ENCODE measurements around the gene PKDREJ. TPM values are rescaled to one million over a fixed set of nuclear protein-coding genes. Genes with fewer than 3 reads are reported as not detected.

Gene PKDREJ
- total RNA-seq, 1 donor from 2014 or later, result not detected

- TF ChIP-seq, protein P1, sequence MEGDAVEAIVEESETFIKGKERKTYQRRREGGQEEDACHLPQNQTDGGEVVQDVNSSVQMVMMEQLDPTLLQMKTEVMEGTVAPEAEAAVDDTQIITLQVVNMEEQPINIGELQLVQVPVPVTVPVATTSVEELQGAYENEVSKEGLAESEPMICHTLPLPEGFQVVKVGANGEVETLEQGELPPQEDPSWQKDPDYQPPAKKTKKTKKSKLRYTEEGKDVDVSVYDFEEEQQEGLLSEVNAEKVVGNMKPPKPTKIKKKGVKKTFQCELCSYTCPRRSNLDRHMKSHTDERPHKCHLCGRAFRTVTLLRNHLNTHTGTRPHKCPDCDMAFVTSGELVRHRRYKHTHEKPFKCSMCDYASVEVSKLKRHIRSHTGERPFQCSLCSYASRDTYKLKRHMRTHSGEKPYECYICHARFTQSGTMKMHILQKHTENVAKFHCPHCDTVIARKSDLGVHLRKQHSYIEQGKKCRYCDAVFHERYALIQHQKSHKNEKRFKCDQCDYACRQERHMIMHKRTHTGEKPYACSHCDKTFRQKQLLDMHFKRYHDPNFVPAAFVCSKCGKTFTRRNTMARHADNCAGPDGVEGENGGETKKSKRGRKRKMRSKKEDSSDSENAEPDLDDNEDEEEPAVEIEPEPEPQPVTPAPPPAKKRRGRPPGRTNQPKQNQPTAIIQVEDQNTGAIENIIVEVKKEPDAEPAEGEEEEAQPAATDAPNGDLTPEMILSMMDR (IDR thresholded peaks at IDR 0.05), result no peak
- H3K4me3 ChIP-seq, result peak overlapping the region; percentile 42
- peak overlapping the region; percentile 70 for H3K27ac ChIP-seq
- no peaks in the 10 kb centered on the region for H3K27me3 ChIP-seq
- H3K9me3 ChIP-seq, result no peaks in the 10 kb centered on the region
- DNase-seq, result no peak
- intact Hi-C loops (cut with DNase I), result no loop called here
- H3K36me3 ChIP-seq, result peaks cover 48% of the 10 kb centered on the region
- H3K4me1 ChIP-seq, result peaks cover 12% of the 10 kb centered on the region
- no peak for ATAC-seq
Observed at GRCh38 chr22:46286941-46287872, 24.1 kb upstream of the PKDREJ start.

GRCh38 chr22:46286006-46286405 is 22.9 kb upstream of the PKDREJ start:
- Histone ChIP-seq H3K4me3 (no peak overlapping the region), H3K36me3 (peaks cover 57% of the 10 kb centered on the region), H3K9me3 (no peaks in the 10 kb centered on the region), H3K27me3 (no peaks in the 10 kb centered on the region), H3K27ac (no peak overlapping the region), H3K4me1 (peaks cover 12% of the 10 kb centered on the region)
- ATAC-seq, result no peak
- intact Hi-C loops (cut with DNase I), result no loop called here
- no peak for DNase-seq
- TF ChIP-seq, protein P1 (IDR thresholded peaks at IDR 0.05), result no peak

DNA sequence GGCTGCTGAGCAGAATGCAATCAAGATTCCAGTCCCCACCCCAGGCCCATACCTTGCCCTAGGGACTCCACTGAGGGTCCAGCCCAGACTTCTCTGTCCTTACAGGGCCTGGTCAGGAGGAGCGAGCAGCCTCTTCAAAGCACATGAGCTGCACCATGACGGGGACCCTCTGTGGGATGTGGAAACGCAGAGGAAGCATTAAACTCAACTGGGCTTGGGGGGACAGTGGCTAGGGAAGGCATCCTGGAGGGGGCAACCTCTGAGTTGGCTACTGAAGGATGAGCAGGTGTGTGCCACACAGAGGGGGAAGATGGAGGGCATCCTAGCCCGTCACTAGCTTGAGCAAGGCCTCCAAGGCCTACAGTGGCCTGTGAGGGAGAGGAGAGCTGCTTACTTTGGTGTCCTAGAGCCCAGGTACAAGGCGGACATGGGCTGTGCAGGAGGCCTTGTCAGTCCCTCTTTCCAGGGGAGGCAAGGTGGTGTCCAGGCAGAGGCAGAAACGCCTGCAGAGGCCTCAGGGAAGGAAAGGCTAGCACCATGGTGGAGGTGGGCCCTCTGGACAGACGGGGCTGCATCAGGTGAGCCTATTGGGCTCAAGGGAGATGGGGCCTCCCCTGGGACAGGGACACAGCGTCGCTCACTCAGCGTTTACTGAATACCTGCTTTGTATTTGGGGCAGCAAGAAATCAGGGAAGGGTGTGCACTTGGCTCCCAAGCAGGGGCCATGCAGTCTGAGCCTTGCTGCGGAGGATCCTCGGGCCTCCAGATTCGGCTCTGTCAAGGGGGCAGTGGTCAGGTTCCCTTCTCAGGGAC is 18.9 kb upstream of the PKDREJ start:
- H3K4me1 ChIP-seq, result no peaks in the 10 kb centered on the region

GRCh38 chr22:46280999-46281623 is 18.0 kb upstream of the PKDREJ start:
- no peak overlapping the region for H3K4me3 ChIP-seq
- H3K36me3 ChIP-seq, result peaks cover 91% of the 10 kb centered on the region
- no peaks in the 10 kb centered on the region for H3K27me3 ChIP-seq
- intact Hi-C loops (cut with DNase I), result no loop called here
- no peaks in the 10 kb centered on the region for H3K9me3 ChIP-seq
- peak; percentile 63 for DNase-seq
- H3K27ac ChIP-seq, result no peak overlapping the region
- TF ChIP-seq, protein P1 (IDR thresholded peaks at IDR 0.05), result no peak
- no peaks in the 10 kb centered on the region for H3K4me1 ChIP-seq
- peak; percentile 61 for ATAC-seq

More for the DNA sequence above, 18.9 kb upstream of the PKDREJ start:
- Histone ChIP-seq H3K27ac (no peak overlapping the region), H3K4me3 (no peak overlapping the region), H3K36me3 (peaks cover 94% of the 10 kb centered on the region), H3K9me3 (no peaks in the 10 kb centered on the region), H3K27me3 (no peaks in the 10 kb centered on the region)
- DNase-seq, result no peak
- TF ChIP-seq, protein P1 (IDR thresholded peaks at IDR 0.05), result no peak
- no peak for ATAC-seq
- intact Hi-C loops (cut with DNase I), result no loop called here

DNA sequence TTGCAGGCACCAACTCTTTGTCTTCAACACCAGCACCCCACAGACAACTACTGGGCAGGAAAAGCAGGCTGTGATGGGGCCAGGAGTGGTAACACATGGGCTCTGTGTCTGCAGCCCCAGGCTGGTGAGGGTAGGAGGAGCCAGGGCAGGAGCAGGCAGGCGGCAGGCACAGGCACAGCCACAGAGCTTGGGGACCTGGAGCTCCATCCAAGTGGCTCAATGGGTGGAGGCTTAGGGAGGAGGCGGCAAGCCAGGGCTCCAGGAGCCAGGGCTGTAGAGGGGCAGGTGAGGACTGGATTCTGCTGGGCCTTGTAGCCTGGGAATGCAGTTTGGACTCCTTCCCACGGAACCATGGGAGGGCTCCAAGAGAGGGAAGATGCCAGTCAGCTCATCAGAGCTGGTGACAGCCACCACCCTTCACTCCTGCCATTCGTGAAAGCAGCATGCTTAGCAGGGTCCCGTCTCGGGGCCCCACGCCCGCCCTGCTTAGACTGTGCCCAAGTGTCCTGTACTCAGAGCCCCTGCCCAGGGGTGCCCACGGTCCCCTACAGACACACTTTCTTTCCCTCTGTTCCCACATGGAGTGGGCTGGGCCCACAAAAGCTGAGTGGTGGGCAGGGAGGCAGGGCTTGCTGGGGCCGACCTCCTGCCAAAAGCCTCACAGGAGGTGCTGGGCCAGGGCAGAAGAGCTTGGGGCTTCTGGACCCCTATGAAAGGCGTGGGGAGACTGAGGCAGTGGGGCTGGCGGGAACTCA is 17.1 kb upstream of the PKDREJ start:
- no peaks in the 10 kb centered on the region for H3K27me3 ChIP-seq
- intact Hi-C loops (cut with DNase I), result no loop called here
- no peak overlapping the region for H3K27ac ChIP-seq
- DNase-seq, result no peak
- H3K9me3 ChIP-seq, result no peaks in the 10 kb centered on the region
- H3K36me3 ChIP-seq, result peaks cover 94% of the 10 kb centered on the region
- TF ChIP-seq, protein P1 (IDR thresholded peaks at IDR 0.05), result no peak
- no peaks in the 10 kb centered on the region for H3K4me1 ChIP-seq
- no peak overlapping the region for H3K4me3 ChIP-seq
- no peak for ATAC-seq
